ENCODE data around the gene JKAMP.
"Not testable (repeated sequence)": the region's sequence is repeated elsewhere in the genome, so short reads cannot be mapped to it uniquely, and the experiment has no call there.

Gene JKAMP

GRCh38 chr14:59483819-59484638 lies at the start of gene JKAMP, which contains the start of gene L3HYPDH:
Gene JKAMP, plus strand, starts transcription at chr14:59484517. Its CDS starts 73 bp downstream, at chr14:59484590.
Gene L3HYPDH, minus strand, starts transcription at chr14:59484408. Its CDS starts 92 bp downstream, at chr14:59484316.
- peak; percentile 87 for DNase-seq (ENCODE audit: low read depth)

- no peak for DNase-seq (ENCODE audit: low read depth)
Observed at GRCh38 chr14:59435101-59435500, 49.2 kb upstream of the JKAMP start.

GRCh38 chr14:59435987-59436386 lies 48.3 kb upstream of the JKAMP start:
- DNase-seq (ENCODE audit: low read depth) = no peak

GRCh38 chr14:59438195-59438647 lies 46.1 kb upstream of the JKAMP start:
- DNase-seq (ENCODE audit: low read depth) = no peak

GRCh38 chr14:59439256-59439965 lies 44.9 kb upstream of the JKAMP start:
- no peak for DNase-seq (ENCODE audit: low read depth)

GRCh38 chr14:59448673-59449072 lies 35.6 kb upstream of the JKAMP start:
- DNase-seq (ENCODE audit: low read depth) = not testable (repeated sequence)

- no peak for DNase-seq (ENCODE audit: low read depth)
Observed at GRCh38 chr14:59450716-59451115, 33.6 kb upstream of the JKAMP start.

GRCh38 chr14:59451849-59452248 lies 32.5 kb upstream of the JKAMP start:
- DNase-seq (ENCODE audit: low read depth) = no peak

GRCh38 chr14:59454139-59454538 lies 30.2 kb upstream of the JKAMP start:
- peak; percentile 82 for DNase-seq (ENCODE audit: low read depth)

GRCh38 chr14:59455411-59455810 lies 28.9 kb upstream of the JKAMP start:
- DNase-seq (ENCODE audit: low read depth) = no peak

- DNase-seq (ENCODE audit: low read depth) = no peak
Observed at GRCh38 chr14:59458486-59458885, 25.8 kb upstream of the JKAMP start.

- no peak for DNase-seq (ENCODE audit: low read depth)
Observed at GRCh38 chr14:59460378-59460777, 23.9 kb upstream of the JKAMP start.

GRCh38 chr14:59461891-59462290 lies 22.4 kb upstream of the JKAMP start:
- no peak for DNase-seq (ENCODE audit: low read depth)

GRCh38 chr14:59463787-59464485 lies 20.4 kb upstream of the JKAMP start:
- no peak for DNase-seq (ENCODE audit: low read depth)

- DNase-seq (ENCODE audit: low read depth) = no peak
Observed at GRCh38 chr14:59464486-59465315, 19.6 kb upstream of the JKAMP start.

GRCh38 chr14:59465316-59466135 lies 18.8 kb upstream of the JKAMP start, which contains the start of gene GPR135:
Gene GPR135, minus strand, starts transcription at chr14:59465380. Its CDS starts 154 bp downstream, at chr14:59465226.
- no peak for DNase-seq (ENCODE audit: low read depth)

GRCh38 chr14:59474172-59474571 lies 10.1 kb upstream of the JKAMP start:
- peak; percentile 12 for DNase-seq (ENCODE audit: low read depth)

GRCh38 chr14:59475709-59476108 lies 8.6 kb upstream of the JKAMP start:
- no peak for DNase-seq (ENCODE audit: low read depth)

- no peak for DNase-seq (ENCODE audit: low read depth)
Observed at GRCh38 chr14:59478540-59478939, 5.8 kb upstream of the JKAMP start.

- no peak for DNase-seq (ENCODE audit: low read depth)
Observed at GRCh38 chr14:59480166-59480565, 4.2 kb upstream of the JKAMP start.

- DNase-seq (ENCODE audit: low read depth) = no peak
Observed at GRCh38 chr14:59481407-59481806, 2.9 kb upstream of the JKAMP start.
